Type B pancreatic cell (in vitro differentiated cells): ENCODE measurements around the gene SLF1. TPM values are rescaled to one million over a fixed set of nuclear protein-coding genes. Genes with fewer than 3 reads are reported as not detected.

Source experiments
- DNase-seq: peaks from one replicate; pipeline ENCODE4 v3.0.0; 2021; ENCODE audit warnings: mixed read lengths; ENCODE audit not compliant: unreplicated experiment; ENCODE audit errors: extremely low spot score
- H3K27ac Mint-ChIP-seq: 2 replicates; pipeline ENCODE4 v1.8.0; 2021; ENCODE audit warnings: mild to moderate bottlenecking, mixed read lengths
- H3K27me3 Mint-ChIP-seq: 2 replicates; pipeline ENCODE4 v1.8.0; 2021; ENCODE audit warnings: mixed read lengths
- H3K36me3 Mint-ChIP-seq: 2 replicates; pipeline ENCODE4 v1.8.0; 2021; ENCODE audit warnings: mixed read lengths
- H3K4me1 Mint-ChIP-seq: one replicate; pipeline ENCODE4 v1.8.0; 2021; ENCODE audit warnings: mixed read lengths; ENCODE audit not compliant: unreplicated experiment
- H3K4me3 Mint-ChIP-seq: 2 replicates; pipeline ENCODE4 v1.8.0; 2021; ENCODE audit warnings: mild to moderate bottlenecking, mixed read lengths
- H3K9me3 Mint-ChIP-seq: 2 replicates; pipeline ENCODE4 v1.8.0; 2021; ENCODE audit warnings: mixed read lengths
- CTCF ChIP-seq: fragments of 200-600 bp; sonication (generic); conservative IDR thresholded peaks from 2 replicates; pipeline ENCODE4 v1.5.0; 2021; ENCODE audit warnings: antibody characterized with exemption, mild to moderate bottlenecking
- total RNA-seq: library from RNA; stranded (reverse); gene quantifications from 2 replicates; pipeline ENCODE4 v1.2.1, GENCODE V29; 2021; ENCODE audit warnings: low replicate concordance

The SLF1 gene
- total RNA-seq, 1 donor from 2014 or later: 17.5 TPM

- Mint-ChIP-seq H3K27ac (no peak overlapping the region), H3K9me3 (no peaks in the 10 kb centered on the region), H3K4me3 (peak overlapping the region; percentile 95), H3K4me1 (no peaks in the 10 kb centered on the region), H3K27me3 (no peaks in the 10 kb centered on the region), H3K36me3 (no peaks in the 10 kb centered on the region)
- DNase-seq: no peak
- TF ChIP-seq CTCF: no peak
Observed at GRCh38 chr5:94620256-94620655, 1.8 kb downstream of the SLF1 start.

GRCh38 chr5:94621763-94622162 is 3.3 kb downstream of the SLF1 start:
- Mint-ChIP-seq H3K4me3 (peak overlapping the region; percentile 65), H3K36me3 (no peaks in the 10 kb centered on the region), H3K27ac (no peak overlapping the region), H3K4me1 (no peaks in the 10 kb centered on the region), H3K27me3 (no peaks in the 10 kb centered on the region), H3K9me3 (no peaks in the 10 kb centered on the region)
- DNase-seq: no peak
- no peak for TF ChIP-seq CTCF

DNA sequence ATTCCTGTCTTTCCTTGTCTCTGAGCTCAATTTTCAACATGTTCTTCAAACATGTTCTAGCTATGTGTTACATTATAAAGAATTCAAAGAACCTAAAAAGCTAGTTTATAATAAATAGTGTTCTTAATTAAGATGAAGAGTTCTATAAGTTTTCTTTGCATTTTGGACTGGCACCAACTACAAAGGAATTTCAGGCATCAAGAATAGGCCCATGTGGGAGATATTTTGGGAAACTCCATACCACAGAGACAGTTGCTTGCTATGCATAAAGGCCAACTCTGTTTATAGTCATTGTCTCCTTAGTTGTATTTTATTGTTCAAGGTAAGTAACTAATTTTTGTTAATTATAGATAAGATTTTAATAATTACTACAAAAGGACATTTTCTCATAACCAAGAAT is 4.5 kb downstream of the SLF1 start:
- no peak for DNase-seq
- Mint-ChIP-seq H3K4me1 (no peaks in the 10 kb centered on the region), H3K27ac (no peak overlapping the region), H3K27me3 (no peaks in the 10 kb centered on the region), H3K4me3 (no peak overlapping the region), H3K9me3 (no peaks in the 10 kb centered on the region), H3K36me3 (no peaks in the 10 kb centered on the region)
- no peak for TF ChIP-seq CTCF

DNA sequence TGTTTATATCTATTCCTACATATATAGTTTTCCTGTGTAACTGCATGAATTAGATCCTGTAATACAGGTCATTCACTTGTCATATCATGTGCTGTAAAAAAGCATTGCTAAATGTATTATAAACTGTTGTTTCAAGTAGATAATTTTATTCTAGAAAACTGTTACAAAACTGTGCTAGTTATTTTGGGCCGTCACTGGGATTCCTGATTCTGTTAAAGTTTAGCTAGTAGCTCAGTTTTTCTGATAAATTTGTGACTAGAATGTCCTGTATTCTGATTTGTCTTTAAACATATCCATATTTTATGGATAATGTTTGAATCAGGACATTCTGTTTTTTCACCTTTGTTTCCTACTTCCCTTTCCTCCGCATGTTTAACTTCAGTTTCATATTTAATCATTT is 5.4 kb downstream of the SLF1 start:
- no peak overlapping the region for H3K27ac Mint-ChIP-seq
- no peaks in the 10 kb centered on the region for H3K9me3 Mint-ChIP-seq
- no peak overlapping the region for H3K4me3 Mint-ChIP-seq
- no peak for TF ChIP-seq CTCF
- no peaks in the 10 kb centered on the region for H3K4me1 Mint-ChIP-seq
- H3K27me3 Mint-ChIP-seq: no peaks in the 10 kb centered on the region
- H3K36me3 Mint-ChIP-seq: peaks cover 3% of the 10 kb centered on the region
- no peak for DNase-seq

GRCh38 chr5:94627191-94627590 is 8.7 kb downstream of the SLF1 start:
- DNase-seq: no peak
- Mint-ChIP-seq H3K36me3 (peaks cover 25% of the 10 kb centered on the region), H3K4me3 (no peak overlapping the region), H3K27me3 (no peaks in the 10 kb centered on the region), H3K9me3 (no peaks in the 10 kb centered on the region), H3K4me1 (no peaks in the 10 kb centered on the region), H3K27ac (no peak overlapping the region)
- TF ChIP-seq CTCF: no peak

DNA sequence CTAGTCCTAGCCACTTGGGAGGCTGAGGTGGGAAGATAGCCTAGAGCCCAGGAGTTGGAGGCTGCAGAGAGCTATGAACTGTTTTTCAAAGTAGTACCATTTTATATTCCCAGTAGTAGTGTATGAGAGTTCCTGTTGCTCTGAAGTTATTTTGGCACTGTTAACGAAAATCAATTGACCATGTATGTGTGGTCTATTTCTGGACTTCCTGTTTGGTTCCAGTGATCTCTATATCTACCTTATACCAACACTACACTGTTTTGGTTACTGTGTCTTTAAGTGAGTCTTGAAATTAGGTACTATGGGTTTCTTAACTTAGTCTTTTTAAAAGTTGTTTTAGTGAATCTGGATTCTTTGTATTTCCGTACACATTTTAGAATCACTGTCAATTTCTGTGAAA is 13.6 kb downstream of the SLF1 start:
- no peaks in the 10 kb centered on the region for H3K27me3 Mint-ChIP-seq
- no peak overlapping the region for H3K27ac Mint-ChIP-seq
- H3K9me3 Mint-ChIP-seq: no peaks in the 10 kb centered on the region
- H3K4me1 Mint-ChIP-seq: no peaks in the 10 kb centered on the region
- H3K4me3 Mint-ChIP-seq: no peak overlapping the region
- TF ChIP-seq CTCF: no peak
- peaks cover 49% of the 10 kb centered on the region for H3K36me3 Mint-ChIP-seq
- DNase-seq: no peak
